Endothelial cell (in vitro differentiated cells): Measurements from ENCODE around the gene PDCD4. TPM values are rescaled to one million over a fixed set of nuclear protein-coding genes. Genes with fewer than 3 reads are reported as not detected.

ENCODE experiments used
- DNase-seq: peaks from one replicate; pipeline ENCODE4 v3.0.0; 2021; ENCODE audit warnings: low spot score
- H3K27ac Mint-ChIP-seq: one replicate; pipeline ENCODE4 v1.8.0; 2021; ENCODE audit warnings: mixed read lengths, inconsistent platforms; ENCODE audit not compliant: unreplicated experiment
- H3K27me3 Mint-ChIP-seq: one replicate; pipeline ENCODE4 v1.8.0; 2021; ENCODE audit warnings: mild to moderate bottlenecking, moderate library complexity, mixed read lengths, inconsistent platforms; ENCODE audit not compliant: unreplicated experiment
- H3K36me3 Mint-ChIP-seq: one replicate; pipeline ENCODE4 v1.8.0; 2021; ENCODE audit warnings: mild to moderate bottlenecking, low read depth, mixed read lengths, inconsistent platforms; ENCODE audit not compliant: unreplicated experiment
- H3K4me1 Mint-ChIP-seq: one replicate; pipeline ENCODE4 v1.8.0; 2021; ENCODE audit warnings: mild to moderate bottlenecking, mixed read lengths, inconsistent platforms; ENCODE audit not compliant: unreplicated experiment
- H3K4me3 Mint-ChIP-seq: one replicate; pipeline ENCODE4 v1.8.0; 2021; ENCODE audit warnings: mild to moderate bottlenecking, mixed read lengths, inconsistent platforms; ENCODE audit not compliant: unreplicated experiment
- H3K9me3 Mint-ChIP-seq: one replicate; pipeline ENCODE4 v1.8.0; 2021; ENCODE audit warnings: mixed read lengths, inconsistent platforms; ENCODE audit not compliant: unreplicated experiment
- CTCF ChIP-seq: fragments of 200-600 bp; sonication (generic); IDR thresholded peaks from one replicate; pipeline ENCODE4 v1.5.0; 2021; ENCODE audit warnings: antibody characterized with exemption; ENCODE audit not compliant: unreplicated experiment
- total RNA-seq: library from RNA; stranded (reverse); fragmentation: NEBNext Ultra II Directional; extraction: Animal tissue kit (Norgen Biotek cat#: 25700); gene quantifications from one replicate; pipeline ENCODE4 v1.2.1, GENCODE V29; 2021; ENCODE audit not compliant: unreplicated experiment

The PDCD4 gene
- total RNA-seq, 1 donor from 2014 or later = 50.4 TPM

- Mint-ChIP-seq H3K9me3 (no peaks in the 10 kb centered on the region), H3K4me1 (peaks cover 3% of the 10 kb centered on the region), H3K36me3 (peaks cover 3% of the 10 kb centered on the region), H3K4me3 (no peak overlapping the region), H3K27ac (no peak overlapping the region), H3K27me3 (no peaks in the 10 kb centered on the region)
- DNase-seq = no peak
- TF ChIP-seq CTCF = no peak
Observed at GRCh38 chr10:110944792-110945396, 73.2 kb downstream of the PDCD4 start.

- DNase-seq = no peak
- no peak overlapping the region for H3K4me3 Mint-ChIP-seq
- no peaks in the 10 kb centered on the region for H3K9me3 Mint-ChIP-seq
- no peaks in the 10 kb centered on the region for H3K36me3 Mint-ChIP-seq
- no peak for TF ChIP-seq CTCF
- no peak overlapping the region for H3K27ac Mint-ChIP-seq
- no peaks in the 10 kb centered on the region for H3K27me3 Mint-ChIP-seq
- H3K4me1 Mint-ChIP-seq = peaks cover 3% of the 10 kb centered on the region
Observed at GRCh38 chr10:110946496-110946895, 74.8 kb downstream of the PDCD4 start.

GRCh38 chr10:110947061-110947595 lies 75.4 kb downstream of the PDCD4 start:
- Mint-ChIP-seq H3K4me1 (peaks cover 3% of the 10 kb centered on the region), H3K27ac (no peak overlapping the region), H3K9me3 (no peaks in the 10 kb centered on the region), H3K4me3 (no peak overlapping the region), H3K36me3 (peaks cover under 1% of the 10 kb centered on the region), H3K27me3 (no peaks in the 10 kb centered on the region)
- no peak for DNase-seq
- no peak for TF ChIP-seq CTCF

Other genes with a start within 250 kb of the PDCD4 start
- 1.0 TPM for gene RBM20, start 227.6 kb upstream of the PDCD4 start, total RNA-seq
- 23.6 TPM for gene BBIP1, start 47.3 kb downstream of the PDCD4 start, total RNA-seq
- gene SHOC2, start 47.7 kb downstream of the PDCD4 start, total RNA-seq = 48.9 TPM
- 1.5 TPM for gene ADRA2A, start 205.1 kb downstream of the PDCD4 start, total RNA-seq